Transverse colon (tissue), 4 donors: Measurements from ENCODE around the gene CELSR2. TPM values are rescaled to one million over a fixed set of nuclear protein-coding genes. Genes with fewer than 3 reads are reported as not detected.

Experiments
- DNase-seq: peaks from one replicate; pipeline ENCODE4 v3.0.0-alpha.2; 2019
- H3K27ac ChIP-seq, 4 donors: fragments of 200-600 bp; sonication (generic); 2 replicates each; pipeline ENCODE4 v1.5.1; 2016 to 2018; ENCODE audit warnings: inconsistent platforms in 4 of 4
- H3K27me3 ChIP-seq: fragments of 200-600 bp; sonication (generic); 2 replicates; pipeline ENCODE4 v1.5.1; 2017; ENCODE audit warnings: inconsistent platforms
- H3K36me3 ChIP-seq, 4 donors: fragments of 200-600 bp; sonication (generic); 2 replicates each; pipeline ENCODE4 v1.5.1; 2017 to 2019; ENCODE audit warnings: inconsistent platforms in 4 of 4
- H3K4me1 ChIP-seq, 4 donors: fragments of 200-600 bp; sonication (generic); 2 replicates each; pipeline ENCODE4 v1.5.1; 2017 to 2020; ENCODE audit warnings: inconsistent platforms in 4 of 4
- H3K4me3 ChIP-seq, 4 donors: fragments of 200-600 bp; sonication (generic); 1 replicate in 1 of 4; 2 replicates in 3 of 4; pipeline versions ENCODE4 v1.5.1 to v1.6.1; 2017 to 2019; ENCODE audit warnings: inconsistent platforms in 4 of 4
- H3K9me3 ChIP-seq, 2 donors: fragments of 200-600 bp; sonication (generic); 2 replicates each; pipeline ENCODE4 v1.5.1; 2017 to 2019; ENCODE audit warnings: inconsistent platforms in 2 of 2
- EP300 ChIP-seq: sonication (generic); formaldehyde crosslinking; IDR thresholded peaks from one replicate; pipeline ENCODE4 v1.6.1; 2017; ENCODE audit warnings: antibody characterized with exemption, low read depth
- POLR2A ChIP-seq: fragments of 450-650 bp; IDR thresholded peaks from one replicate; pipeline ENCODE4 v1.6.1; 2016; ENCODE audit warnings: antibody characterized with exemption, mild to moderate bottlenecking, moderate library complexity
- POLR2AphosphoS5 ChIP-seq, 3 donors: sonication (generic); formaldehyde crosslinking; IDR thresholded peaks; one replicate each; pipeline ENCODE4 v1.6.1; 2016; ENCODE audit warnings: antibody characterized with exemption in 3 of 3
- WGBS, 2 donors: methylation state at CpG; one replicate each; pipeline ENCODE4 v1.1.5; 2018; ENCODE audit warnings: low coverage in 1 of 2; 5-methylcytosine and 5-hydroxymethylcytosine counted together
- in situ Hi-C, 4 donors: fragments of 200-750 bp; cut with MboI; loops; one replicate each; pipeline versions ENCODE4 v1.15.0 to v1.15.1; 2017; ENCODE audit warnings: low sequenced_read_pairs in 3 of 4, low pct_ligation_motif_present in 1 of 4, low pct_unique_long_range_greater_than_20kb in 1 of 4
- intact Hi-C: fragments of 100-400 bp; cut with DNase I; formaldehyde crosslinking; loops from one replicate; pipeline ENCODE4 v1.15.1; 2023; ENCODE audit warnings: low total_unique reads
- total RNA-seq, 4 donors: library from RNA; depleted of rRNA; stranded (reverse); fragments of >200 nt; gene quantifications; one replicate each; pipeline ENCODE4 v1.1.0, GENCODE V29; 2016
- TF ChIP-seq, protein P1 (sequence below), 5 experiments: fragments of 200-600 bp in 3 of 5; fragments of 450-650 bp in 2 of 5; sonication (generic) in 3 of 5; IDR thresholded peaks; 1 replicate in 2 of 5; 2 replicates in 3 of 5; pipeline ENCODE4 v1.5.1; 2016 to 2017; ENCODE audit warnings: antibody characterized with exemption in 5 of 5, inconsistent platforms in 3 of 5, mild to moderate bottlenecking in 2 of 5, moderate library complexity in 1 of 5

CELSR2 gene
- total RNA-seq, 4 donors from 2014 or later: 1.8 to 3.7 (median 3.2) TPM

- H3K36me3 ChIP-seq: no peaks in the 10 kb centered on the region
- 67 to 80% methylated on average over 1 to 5 of the region's 5 CpGs for WGBS, 2 donors
- no peaks in the 10 kb centered on the region for H3K9me3 ChIP-seq
- peaks cover 0 to 11% (median 0%) of the 10 kb centered on the region in 4 donors for H3K4me1 ChIP-seq
- H3K27ac ChIP-seq: no peak overlapping the region
- intact Hi-C loops (no loop called here), in situ Hi-C loops (no loop called here)
- TF ChIP-seq POLR2AphosphoS5 (IDR thresholded peaks at IDR 0.05) (no peak), EP300 (no peak), POLR2A (no peak)
- TF ChIP-seq, protein P1, sequence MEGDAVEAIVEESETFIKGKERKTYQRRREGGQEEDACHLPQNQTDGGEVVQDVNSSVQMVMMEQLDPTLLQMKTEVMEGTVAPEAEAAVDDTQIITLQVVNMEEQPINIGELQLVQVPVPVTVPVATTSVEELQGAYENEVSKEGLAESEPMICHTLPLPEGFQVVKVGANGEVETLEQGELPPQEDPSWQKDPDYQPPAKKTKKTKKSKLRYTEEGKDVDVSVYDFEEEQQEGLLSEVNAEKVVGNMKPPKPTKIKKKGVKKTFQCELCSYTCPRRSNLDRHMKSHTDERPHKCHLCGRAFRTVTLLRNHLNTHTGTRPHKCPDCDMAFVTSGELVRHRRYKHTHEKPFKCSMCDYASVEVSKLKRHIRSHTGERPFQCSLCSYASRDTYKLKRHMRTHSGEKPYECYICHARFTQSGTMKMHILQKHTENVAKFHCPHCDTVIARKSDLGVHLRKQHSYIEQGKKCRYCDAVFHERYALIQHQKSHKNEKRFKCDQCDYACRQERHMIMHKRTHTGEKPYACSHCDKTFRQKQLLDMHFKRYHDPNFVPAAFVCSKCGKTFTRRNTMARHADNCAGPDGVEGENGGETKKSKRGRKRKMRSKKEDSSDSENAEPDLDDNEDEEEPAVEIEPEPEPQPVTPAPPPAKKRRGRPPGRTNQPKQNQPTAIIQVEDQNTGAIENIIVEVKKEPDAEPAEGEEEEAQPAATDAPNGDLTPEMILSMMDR (IDR thresholded peaks at IDR 0.05): no peak
- H3K27me3 ChIP-seq: no peaks in the 10 kb centered on the region
- no peak overlapping the region for H3K4me3 ChIP-seq
- no peak for DNase-seq
These were observed 44.9 kb upstream of the CELSR2 start for GRCh38 chr1:109204484-109204883.

DNA sequence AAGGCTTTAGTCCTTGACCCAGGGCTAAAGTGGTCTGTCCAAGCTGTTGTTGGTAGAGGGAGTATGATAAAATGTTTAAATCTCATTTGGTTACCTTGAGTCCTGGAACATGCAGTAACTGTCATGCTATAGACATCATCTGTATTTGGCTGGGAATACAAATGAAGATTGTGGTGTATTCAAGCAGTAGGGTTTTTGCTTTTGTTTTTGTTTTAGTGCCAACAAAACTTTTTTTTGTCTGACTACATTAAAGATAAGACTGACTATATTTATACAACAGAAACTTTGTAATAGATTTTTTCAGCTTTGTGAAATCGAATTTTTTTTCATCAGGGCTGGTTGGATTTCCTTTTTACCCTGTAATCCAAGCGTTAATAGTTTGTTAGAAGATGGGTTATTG, 43.0 kb upstream of the CELSR2 start:
- Histone ChIP-seq H3K36me3 (no peaks in the 10 kb centered on the region), H3K4me1 (peaks cover 0 to 12% (median 0%) of the 10 kb centered on the region in 4 donors), H3K27me3 (no peaks in the 10 kb centered on the region), H3K4me3 (no peak overlapping the region), H3K9me3 (no peaks in the 10 kb centered on the region), H3K27ac (no peak overlapping the region)
- TF ChIP-seq POLR2AphosphoS5 (IDR thresholded peaks at IDR 0.05): no peak
- TF ChIP-seq, protein P1 (IDR thresholded peaks at IDR 0.05): no peak
- TF ChIP-seq POLR2A: no peak
- no peak for TF ChIP-seq EP300
- in situ Hi-C loops: no loop called here
- intact Hi-C loops: no loop called here
- DNase-seq: no peak
- 59 to 69% methylated on average over 2 of the region's 2 CpGs for WGBS, 2 donors

DNA sequence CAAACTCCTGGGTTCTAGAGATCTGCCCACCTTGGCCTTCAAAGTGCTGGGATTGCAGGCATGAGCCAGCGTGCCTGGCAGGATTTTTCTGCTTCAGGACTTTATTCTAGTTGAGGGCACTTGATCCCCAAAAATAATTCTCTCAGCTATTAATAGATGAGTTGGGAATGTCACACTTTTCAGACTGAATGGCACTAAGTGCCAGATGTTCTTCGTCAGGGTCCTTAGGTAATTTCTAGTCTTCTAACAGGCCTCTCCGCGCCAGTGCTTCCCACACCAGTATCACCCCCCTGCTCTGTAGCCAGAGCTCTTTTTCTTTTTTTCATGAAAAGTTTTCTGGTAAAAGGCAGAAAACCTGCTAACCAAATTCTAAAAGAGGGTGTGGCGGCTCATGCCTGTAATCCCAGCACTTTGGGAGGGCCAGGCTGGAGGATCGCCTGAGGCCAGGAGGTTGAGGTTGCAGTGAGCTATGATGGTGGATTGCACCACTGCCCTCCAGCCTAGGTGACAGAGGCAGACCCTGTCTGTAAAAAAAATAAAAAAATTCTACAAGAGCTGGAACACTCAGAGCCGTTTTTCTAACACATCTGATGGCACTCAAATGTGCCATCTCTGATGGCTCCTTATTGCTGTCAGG, 41.8 kb upstream of the CELSR2 start:
- TF ChIP-seq POLR2AphosphoS5 (IDR thresholded peaks at IDR 0.05) (no peak), EP300 (no peak), POLR2A (no peak)
- TF ChIP-seq, protein P1 (IDR thresholded peaks at IDR 0.05): no peak
- H3K4me3 ChIP-seq: no peak overlapping the region
- no peak for DNase-seq
- peaks cover 0 to 12% (median 0%) of the 10 kb centered on the region in 4 donors for H3K4me1 ChIP-seq
- 73 to 88% methylated on average over 6 to 7 of the region's 7 CpGs for WGBS, 2 donors
- no peaks in the 10 kb centered on the region for H3K36me3 ChIP-seq
- H3K27ac ChIP-seq: no peak overlapping the region
- intact Hi-C loops (no loop called here), in situ Hi-C loops (no loop called here)
- H3K9me3 ChIP-seq: no peaks in the 10 kb centered on the region
- no peaks in the 10 kb centered on the region for H3K27me3 ChIP-seq

DNA sequence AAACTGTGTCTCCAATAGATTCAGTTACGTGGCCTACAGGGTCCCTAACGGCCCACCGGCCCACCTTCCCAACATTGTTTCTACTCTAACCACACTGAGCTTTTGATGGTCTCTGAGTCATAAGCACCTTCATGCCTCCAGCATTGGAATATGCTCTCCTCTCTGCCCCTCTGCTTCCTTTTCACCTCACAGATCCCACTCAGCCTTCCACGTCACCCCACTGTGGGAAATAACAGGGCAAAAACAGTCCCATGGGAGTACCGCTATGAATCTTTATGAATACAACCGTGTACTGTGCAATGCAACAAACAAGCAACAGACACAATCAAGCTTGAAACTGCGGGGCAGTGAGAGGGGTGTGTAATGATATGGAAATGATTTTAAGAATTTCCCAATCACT, 40.9 kb upstream of the CELSR2 start:
- no peaks in the 10 kb centered on the region for H3K36me3 ChIP-seq
- peaks cover 0 to 16% (median 2%) of the 10 kb centered on the region in 4 donors for H3K4me1 ChIP-seq
- no peak overlapping the region for H3K27ac ChIP-seq
- DNase-seq: no peak
- in situ Hi-C loops (no loop called here), intact Hi-C loops (no loop called here)
- H3K27me3 ChIP-seq: no peaks in the 10 kb centered on the region
- TF ChIP-seq POLR2AphosphoS5 (IDR thresholded peaks at IDR 0.05): no peak
- no peak for TF ChIP-seq POLR2A
- TF ChIP-seq, protein P1 (IDR thresholded peaks at IDR 0.05): no peak
- no peak for TF ChIP-seq EP300
- no peaks in the 10 kb centered on the region for H3K9me3 ChIP-seq
- no peak overlapping the region for H3K4me3 ChIP-seq
- WGBS, 2 donors: 51 to 63% methylated on average over 5 to 7 of the region's 7 CpGs
